Superior temporal gyrus (tissue), 1 donor: ENCODE measurements around the gene NUDCD3.

Experiments
- DNase-seq: peaks from one replicate; pipeline ENCODE4 v3.0.0-alpha.2; 2016; ENCODE audit errors: extremely low spot score

NUDCD3 gene

GRCh38 chr7:44366986-44367385, 123.5 kb downstream of the NUDCD3 start:
- no peak for DNase-seq

DNA sequence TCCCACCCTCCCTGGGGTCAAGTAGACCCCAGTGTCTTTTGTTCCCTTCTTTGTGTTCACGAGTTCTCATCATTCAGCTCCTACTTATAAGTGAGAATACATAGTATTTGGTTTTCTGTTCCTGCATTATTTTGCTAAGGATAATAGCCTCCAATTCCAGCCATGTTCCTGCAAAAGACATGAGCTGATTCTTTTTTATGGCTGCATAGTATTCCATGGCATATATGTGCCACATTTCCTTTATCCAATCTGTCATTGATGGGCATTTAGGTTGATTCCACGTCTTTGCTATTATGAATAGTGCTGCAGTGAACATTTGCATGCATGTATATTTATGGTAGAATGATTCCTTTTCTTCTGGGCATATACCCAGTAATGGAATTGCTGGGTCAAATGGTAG, 136.8 kb downstream of the NUDCD3 start:
- DNase-seq, result no peak

GRCh38 chr7:44348851-44349781, 141.3 kb downstream of the NUDCD3 start:
- DNase-seq, result no peak

DNA sequence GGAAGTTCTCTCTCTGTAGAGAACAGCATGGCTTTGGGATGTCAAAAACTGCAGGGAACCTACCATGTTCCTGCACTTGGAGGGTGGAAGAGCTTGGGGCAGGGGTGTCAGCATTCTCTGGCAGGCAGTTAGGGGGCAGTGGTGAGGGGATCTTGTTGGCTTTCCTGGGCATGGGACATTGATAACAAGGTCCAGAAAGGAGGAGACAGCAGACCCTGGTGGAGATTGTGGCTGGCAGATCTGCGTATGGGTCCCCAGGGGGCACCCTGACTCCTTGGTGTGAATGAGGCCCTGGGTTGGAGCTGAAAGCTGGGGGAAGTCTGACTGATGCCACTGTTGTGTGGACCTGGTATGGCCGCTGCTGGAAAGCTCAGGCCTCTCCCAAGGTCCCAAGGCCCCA, 142.2 kb downstream of the NUDCD3 start:
- no peak for DNase-seq

DNA sequence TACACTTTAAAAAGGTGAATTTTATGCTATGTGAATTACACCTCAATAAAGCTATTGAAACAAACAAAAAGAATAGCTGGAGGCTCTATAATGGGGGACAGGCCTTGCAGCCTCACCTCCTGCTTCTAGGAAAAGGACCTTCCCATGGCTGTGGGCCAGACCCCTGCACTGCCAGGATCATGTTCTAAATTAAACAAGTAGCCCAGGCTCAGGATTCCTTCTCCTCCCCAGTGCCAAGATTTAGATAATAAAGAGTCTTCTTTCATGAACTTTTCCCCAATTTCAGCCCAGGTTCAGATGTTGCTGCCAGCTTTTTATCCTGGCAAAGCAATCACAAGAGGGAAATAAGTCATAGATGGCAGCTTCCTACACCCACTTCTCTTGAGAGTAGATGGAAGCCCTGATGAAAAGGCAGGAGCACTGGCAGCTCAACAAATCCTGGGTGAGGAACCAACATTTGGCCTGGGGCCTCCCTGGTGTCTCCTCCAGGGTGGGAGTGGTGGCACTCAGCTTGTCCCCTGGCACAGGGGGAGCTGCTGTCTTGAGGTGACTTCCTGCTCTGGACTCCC, 142.8 kb downstream of the NUDCD3 start:
- no peak for DNase-seq

GRCh38 chr7:44346063-44346462, 144.4 kb downstream of the NUDCD3 start:
- no peak for DNase-seq

DNA sequence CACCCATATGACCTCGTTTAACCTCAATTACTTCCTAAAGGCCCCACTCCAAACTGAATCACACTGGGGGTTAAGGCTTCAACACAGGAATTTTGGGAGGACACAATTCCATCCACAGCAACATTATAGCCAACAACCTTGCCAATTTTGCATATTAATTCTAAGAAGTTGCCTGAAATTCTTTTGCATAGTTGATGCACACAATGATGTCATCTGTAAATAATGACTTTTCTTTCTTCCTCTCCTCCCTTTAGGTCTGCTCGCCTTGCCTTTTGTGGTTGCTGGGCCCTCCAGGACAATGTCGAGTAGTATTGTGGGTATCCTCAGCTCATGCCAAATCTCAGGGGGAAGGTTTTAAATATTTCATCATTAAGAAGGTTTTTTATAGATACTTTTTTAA, 149.1 kb downstream of the NUDCD3 start:
- no peak for DNase-seq

DNA sequence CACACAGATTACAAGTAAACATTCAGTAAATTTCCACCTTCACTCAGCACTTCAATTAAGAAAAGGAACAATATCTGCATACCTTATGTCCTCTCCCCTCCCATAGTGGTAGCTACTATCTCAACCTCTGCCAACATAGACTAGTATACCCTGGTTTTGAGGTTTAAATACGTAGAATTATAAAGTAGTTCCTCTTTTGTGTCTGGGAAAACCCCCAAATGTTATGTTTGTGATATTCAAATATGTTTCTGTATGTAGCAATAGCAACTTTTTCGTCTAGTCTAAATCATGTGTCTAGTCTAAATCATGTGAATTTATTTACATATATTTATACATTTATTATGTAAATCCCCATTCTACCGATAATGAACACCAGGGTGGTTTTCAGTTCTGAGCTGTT, 151.9 kb downstream of the NUDCD3 start:
- DNase-seq, result no peak

DNA sequence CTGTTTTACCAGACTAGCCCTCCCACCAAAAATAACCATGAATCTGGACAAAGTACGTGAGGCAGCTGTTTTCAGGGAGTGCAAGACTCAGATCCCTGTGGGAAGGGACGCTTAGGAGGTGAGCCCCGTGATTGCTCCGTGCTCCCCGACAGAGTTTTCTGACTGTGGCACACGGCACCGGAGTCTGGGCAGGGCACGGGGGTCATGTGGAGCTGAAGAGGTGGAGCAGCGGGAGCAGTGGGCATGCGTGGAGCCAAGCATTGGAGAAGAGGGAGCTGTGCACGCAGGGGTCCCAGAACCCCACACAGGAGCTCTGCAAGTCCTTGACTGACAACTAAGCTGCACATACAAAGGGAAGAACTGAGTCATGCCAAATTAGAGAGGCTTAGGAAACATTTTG, 154.0 kb downstream of the NUDCD3 start:
- DNase-seq, result no peak

GRCh38 chr7:44335184-44335583, 155.3 kb downstream of the NUDCD3 start:
- DNase-seq, result no peak

DNA sequence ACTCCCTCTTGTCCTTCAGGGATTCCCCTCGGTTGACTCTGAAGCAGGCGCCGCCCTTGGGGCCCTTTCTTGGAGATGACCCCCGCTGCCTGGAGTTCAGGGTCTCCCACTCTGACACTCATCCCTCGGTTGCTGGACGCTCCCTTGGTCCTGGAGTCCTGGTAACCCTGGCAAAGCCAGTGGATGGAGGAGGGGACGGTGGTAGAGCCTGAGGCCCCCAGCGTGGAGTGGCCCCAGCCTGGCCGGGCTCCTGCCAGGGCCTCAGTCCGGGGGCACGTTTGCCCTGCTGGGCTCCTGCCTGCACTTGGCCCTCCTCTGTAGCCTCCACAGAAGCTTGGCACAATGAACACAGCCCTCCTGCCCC, 155.7 kb downstream of the NUDCD3 start:
- DNase-seq, result no peak

- DNase-seq, result peak; percentile 75
Observed at GRCh38 chr7:44333911-44334733, 156.3 kb downstream of the NUDCD3 start.

DNA sequence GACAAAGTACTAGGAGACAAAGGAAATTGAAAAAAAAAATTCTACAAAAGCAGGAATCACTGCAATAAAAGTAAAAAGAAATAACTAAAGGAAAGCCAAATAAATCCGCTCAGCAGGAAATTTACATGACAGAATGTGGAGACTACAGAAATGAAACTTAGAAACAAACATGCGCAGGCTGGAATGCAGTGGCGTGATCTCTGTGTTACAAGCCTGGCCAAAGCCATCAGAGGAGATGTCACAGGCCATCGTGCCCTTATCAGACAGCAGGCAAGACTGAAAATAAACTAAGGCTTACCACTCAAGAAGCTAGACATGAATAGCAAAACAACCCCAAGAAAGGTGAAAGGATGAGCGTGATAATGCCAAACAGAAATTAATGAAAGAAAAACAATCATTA, 158.8 kb downstream of the NUDCD3 start:
- no peak for DNase-seq

DNA sequence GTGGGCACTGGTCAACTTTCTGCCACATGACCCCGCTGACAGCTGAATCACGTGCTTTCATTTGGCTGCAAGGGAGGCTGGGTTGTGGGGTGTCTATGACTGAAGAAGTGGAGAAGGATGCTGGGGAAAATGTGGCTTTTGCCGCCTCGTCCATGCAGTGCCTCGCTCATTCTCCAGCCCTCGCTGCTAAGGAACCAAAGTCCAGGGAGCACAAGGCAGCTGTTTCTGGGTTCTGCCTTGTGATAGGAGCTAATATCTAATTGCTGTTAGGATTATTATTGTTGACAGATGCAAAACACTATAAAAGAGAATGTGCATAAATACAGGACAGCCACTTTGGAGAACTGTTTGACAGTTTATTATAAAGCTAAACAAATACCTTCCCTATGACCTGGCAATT, 160.1 kb downstream of the NUDCD3 start:
- no peak for DNase-seq

- no peak for DNase-seq
Observed at GRCh38 chr7:44329888-44330287, 160.6 kb downstream of the NUDCD3 start.
